Vagina (tissue), 2 donors: ENCODE measurements around the gene MYL3. TPM values are rescaled to one million over a fixed set of nuclear protein-coding genes. Genes with fewer than 3 reads are reported as not detected.

ENCODE experiments used
- DNase-seq, 2 donors: peaks; one replicate each; pipeline ENCODE4 v3.0.0-alpha.2; 2017; ENCODE audit errors: extremely low spot score in 2 of 2
- H3K27ac ChIP-seq: fragments of 200-600 bp; sonication (generic); one replicate; pipeline ENCODE4 v1.5.1; 2019
- H3K27me3 ChIP-seq: fragments of 200-600 bp; sonication (generic); one replicate; pipeline ENCODE4 v1.5.1; 2019
- H3K36me3 ChIP-seq, 2 donors: fragments of 200-600 bp; sonication (generic); one replicate each; pipeline ENCODE4 v1.5.1; 2017 to 2019
- H3K4me1 ChIP-seq: fragments of 200-600 bp; sonication (generic); one replicate; pipeline ENCODE4 v1.5.1; 2019
- H3K4me3 ChIP-seq, 2 donors: fragments of 200-600 bp; sonication (generic); 1 replicate in 1 of 2; 2 replicates in 1 of 2; pipeline ENCODE4 v1.5.1; 2016 to 2019
- H3K9me3 ChIP-seq: fragments of 200-600 bp; sonication (generic); one replicate; pipeline ENCODE4 v1.5.1; 2019
- CTCF ChIP-seq, 3 experiments: fragments of 450-650 bp in 2 of 3; fragments of 200-600 bp in 1 of 3; sonication (generic) in 1 of 3; IDR thresholded peaks; one replicate each; pipeline ENCODE4 v1.5.1; 2017 to 2019; ENCODE audit warnings: antibody characterized with exemption in 3 of 3, mild to moderate bottlenecking in 2 of 3, moderate library complexity in 2 of 3
- POLR2A ChIP-seq, 2 donors: fragments of 450-650 bp; IDR thresholded peaks; one replicate each; pipeline ENCODE4 v1.6.1; 2017; ENCODE audit warnings: antibody characterized with exemption in 2 of 2, mild to moderate bottlenecking in 2 of 2, moderate library complexity in 2 of 2
- POLR2AphosphoS5 ChIP-seq, 2 donors: sonication (generic); formaldehyde crosslinking; IDR thresholded peaks; one replicate each; pipeline ENCODE4 v1.9.0; 2017; ENCODE audit warnings: antibody characterized with exemption in 2 of 2, mild to moderate bottlenecking in 2 of 2, low read depth in 1 of 2; ENCODE audit not compliant: insufficient read depth in 1 of 2
- intact Hi-C: fragments of 100-400 bp; cut with DNase I; formaldehyde crosslinking; loops from one replicate; pipeline ENCODE4 v1.15.1; 2023
- total RNA-seq: library from RNA; depleted of rRNA; stranded (reverse); fragments of >200 nt; gene quantifications from one replicate; pipeline ENCODE4 v1.2.3, GENCODE V29; 2016

Gene MYL3
- total RNA-seq, 1 donor from 2014 or later: not detected

GRCh38 chr3:46875560-46875959 lies 12.3 kb upstream of the MYL3 start:
- H3K4me3 ChIP-seq: no peak overlapping the region
- no peak for TF ChIP-seq POLR2A (IDR thresholded peaks at IDR 0.05)
- no peak for TF ChIP-seq POLR2AphosphoS5 (IDR thresholded peaks at IDR 0.05; ENCODE audit: insufficient read depth in 1 of 2, low read depth in 1 of 2)
- no peak for TF ChIP-seq CTCF (IDR thresholded peaks at IDR 0.05)
- intact Hi-C loops: no loop called here
- DNase-seq: no peak
- no peaks in the 10 kb centered on the region for H3K9me3 ChIP-seq
- no peaks in the 10 kb centered on the region for H3K27me3 ChIP-seq
- no peak overlapping the region for H3K27ac ChIP-seq
- no peaks in the 10 kb centered on the region for H3K36me3 ChIP-seq
- peaks cover 35% of the 10 kb centered on the region for H3K4me1 ChIP-seq

DNA sequence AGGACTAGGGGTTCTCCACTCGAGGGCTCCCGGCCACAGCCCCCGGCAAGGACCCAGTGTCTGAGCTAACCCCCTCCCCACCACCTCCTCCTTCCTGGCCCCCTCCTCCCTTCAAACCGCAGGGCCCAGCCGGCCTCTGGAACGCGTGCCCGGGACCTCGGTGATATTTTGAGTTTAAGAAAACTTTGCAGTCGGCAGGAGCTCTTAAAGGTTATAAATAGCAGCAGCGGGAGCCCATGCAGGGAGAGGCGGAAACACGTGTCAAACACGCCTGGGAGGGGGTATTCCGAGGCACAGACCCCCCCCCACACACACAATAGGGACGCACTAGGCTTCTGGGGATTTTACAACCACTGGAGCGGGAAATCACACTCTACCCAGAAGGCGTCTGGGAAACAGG lies 11.2 kb upstream of the MYL3 start:
- intact Hi-C loops: loop anchor here (5.0 kb wide), 1 partner anchor 178 kb away; no protein-coding TSS in a partner anchor
- no peak overlapping the region for H3K4me3 ChIP-seq
- TF ChIP-seq CTCF (IDR thresholded peaks at IDR 0.05) (no peak), POLR2A (IDR thresholded peaks at IDR 0.05) (no peak), POLR2AphosphoS5 (IDR thresholded peaks at IDR 0.05; ENCODE audit: insufficient read depth in 1 of 2, low read depth in 1 of 2) (no peak)
- no peaks in the 10 kb centered on the region for H3K27me3 ChIP-seq
- H3K36me3 ChIP-seq: no peaks in the 10 kb centered on the region
- peak overlapping the region; percentile 17 for H3K27ac ChIP-seq
- DNase-seq: no peak
- no peaks in the 10 kb centered on the region for H3K9me3 ChIP-seq
- H3K4me1 ChIP-seq: peaks cover 35% of the 10 kb centered on the region

DNA sequence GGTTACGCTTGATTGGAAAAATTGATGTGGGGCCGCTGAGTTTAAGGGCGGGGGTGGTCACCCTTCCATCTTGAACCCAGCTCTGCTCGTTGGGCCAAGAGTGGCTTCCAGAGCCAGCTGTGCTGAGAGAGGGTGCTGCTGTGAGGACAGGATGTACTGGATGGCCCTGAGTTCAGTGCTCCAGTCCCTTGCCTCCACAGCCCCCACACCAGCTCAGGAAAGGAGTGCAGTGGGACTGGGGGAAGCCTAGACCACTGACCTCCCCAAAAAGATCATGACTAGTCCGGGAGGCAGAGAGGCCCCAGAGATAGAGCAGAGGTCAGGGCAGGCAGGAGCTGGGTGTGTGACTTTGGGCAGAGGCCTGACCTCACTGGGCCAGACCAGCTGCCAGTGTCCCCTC lies 10.3 kb upstream of the MYL3 start:
- Histone ChIP-seq H3K4me3 (no peak overlapping the region), H3K36me3 (no peaks in the 10 kb centered on the region), H3K9me3 (no peaks in the 10 kb centered on the region), H3K27ac (no peak overlapping the region), H3K4me1 (peaks cover 32% of the 10 kb centered on the region), H3K27me3 (no peaks in the 10 kb centered on the region)
- no peak for TF ChIP-seq CTCF (IDR thresholded peaks at IDR 0.05)
- no peak for TF ChIP-seq POLR2A (IDR thresholded peaks at IDR 0.05)
- no peak for TF ChIP-seq POLR2AphosphoS5 (IDR thresholded peaks at IDR 0.05; ENCODE audit: insufficient read depth in 1 of 2, low read depth in 1 of 2)
- no peak for DNase-seq
- intact Hi-C loops: loop anchor here (5.0 kb wide), 1 partner anchor 179 kb away; no protein-coding TSS in a partner anchor

- H3K36me3 ChIP-seq: no peaks in the 10 kb centered on the region
- DNase-seq: no peak
- no peak for TF ChIP-seq POLR2A (IDR thresholded peaks at IDR 0.05)
- no peak for TF ChIP-seq POLR2AphosphoS5 (IDR thresholded peaks at IDR 0.05; ENCODE audit: insufficient read depth in 1 of 2, low read depth in 1 of 2)
- no peak for TF ChIP-seq CTCF (IDR thresholded peaks at IDR 0.05)
- H3K4me1 ChIP-seq: peaks cover 45% of the 10 kb centered on the region
- no peak overlapping the region for H3K4me3 ChIP-seq
- intact Hi-C loops: loop anchor here (5.0 kb wide), 1 partner anchor 181 kb away; no protein-coding TSS in a partner anchor
- no peak overlapping the region for H3K27ac ChIP-seq
- H3K9me3 ChIP-seq: no peaks in the 10 kb centered on the region
- no peaks in the 10 kb centered on the region for H3K27me3 ChIP-seq
Observed at GRCh38 chr3:46871222-46871621, 8.0 kb upstream of the MYL3 start.

GRCh38 chr3:46870651-46871050 lies 7.4 kb upstream of the MYL3 start:
- H3K4me1 ChIP-seq: peaks cover 45% of the 10 kb centered on the region
- intact Hi-C loops: loop anchor here (5.0 kb wide), 1 partner anchor 182 kb away; no protein-coding TSS in a partner anchor
- no peaks in the 10 kb centered on the region for H3K27me3 ChIP-seq
- H3K9me3 ChIP-seq: no peaks in the 10 kb centered on the region
- no peak for DNase-seq
- no peak overlapping the region for H3K27ac ChIP-seq
- no peak overlapping the region for H3K4me3 ChIP-seq
- no peaks in the 10 kb centered on the region for H3K36me3 ChIP-seq
- TF ChIP-seq CTCF (IDR thresholded peaks at IDR 0.05): no peak
- TF ChIP-seq POLR2A (IDR thresholded peaks at IDR 0.05): no peak
- TF ChIP-seq POLR2AphosphoS5 (IDR thresholded peaks at IDR 0.05; ENCODE audit: insufficient read depth in 1 of 2, low read depth in 1 of 2): no peak
